HG03139 (cell line): ENCODE measurements around the gene CCDC69.
A peak's percentile ranks its signal among the peaks of the same experiment; 100 is the strongest.
"Not testable (repeated sequence)": the region's sequence is repeated elsewhere in the genome, so short reads cannot be mapped to it uniquely, and the experiment has no call there.

Experiments used
- ATAC-seq: cut with Tn5 transposase; IDR thresholded peaks from one replicate; pipeline ENCODE4 v1.9.1; 2021; ENCODE audit not compliant: unreplicated experiment

CCDC69 gene

DNA sequence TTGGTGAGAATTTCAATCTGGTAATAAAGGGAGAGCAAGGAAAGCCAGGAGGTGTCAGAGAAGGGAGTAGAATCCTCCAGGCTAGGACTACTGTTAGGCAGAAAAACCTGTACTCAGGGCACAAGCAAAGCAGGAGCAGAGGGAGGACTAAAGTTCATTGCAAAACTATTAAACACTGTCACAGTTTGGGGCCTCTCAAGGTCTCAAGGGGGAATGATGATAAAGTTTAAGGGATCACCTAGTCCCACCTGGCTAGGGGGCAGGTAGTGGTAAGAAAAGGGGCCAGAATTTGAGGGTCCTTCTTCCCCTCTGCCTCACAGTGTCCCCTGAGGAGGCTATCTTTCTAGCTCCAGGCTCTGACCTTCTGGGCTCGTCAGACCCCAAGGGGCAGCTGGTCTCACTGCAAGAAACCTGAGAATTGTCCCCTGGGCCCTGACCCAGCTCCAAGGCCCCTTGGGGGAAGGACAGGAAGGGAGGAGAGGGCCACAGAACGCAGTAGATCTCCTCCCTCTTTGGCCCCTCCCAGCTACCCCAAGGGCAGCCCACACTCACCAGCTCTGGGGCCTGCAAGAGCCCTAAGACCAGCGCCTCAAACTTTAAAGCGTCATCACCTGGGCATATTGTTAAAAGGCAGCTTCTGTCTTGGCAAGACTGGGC, 974 bp downstream of the CCDC69 start:
- ATAC-seq = peak; percentile 55

GRCh38 chr5:151222054-151222789, 1.7 kb downstream of the CCDC69 start:
- ATAC-seq = no peak

DNA sequence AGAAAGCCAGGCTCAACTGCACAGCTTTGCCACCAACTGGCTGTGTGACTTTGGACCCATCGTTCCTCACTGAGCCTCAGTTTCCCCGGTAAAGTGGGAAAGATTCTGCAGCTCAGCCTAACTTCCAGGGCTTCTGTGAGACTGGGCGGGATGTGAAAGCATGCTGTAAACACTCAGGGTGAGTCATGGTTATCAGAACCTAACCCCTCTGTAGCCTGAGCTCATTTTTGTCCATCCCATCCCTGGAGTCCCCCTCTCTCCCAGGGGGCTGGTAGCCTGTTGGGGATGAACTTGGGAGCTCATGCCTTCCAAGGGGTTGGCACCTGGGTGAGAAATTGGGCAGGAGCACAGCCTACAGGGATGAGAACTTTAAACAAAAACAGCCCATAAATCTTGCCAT, 2.3 kb downstream of the CCDC69 start:
- no peak for ATAC-seq

DNA sequence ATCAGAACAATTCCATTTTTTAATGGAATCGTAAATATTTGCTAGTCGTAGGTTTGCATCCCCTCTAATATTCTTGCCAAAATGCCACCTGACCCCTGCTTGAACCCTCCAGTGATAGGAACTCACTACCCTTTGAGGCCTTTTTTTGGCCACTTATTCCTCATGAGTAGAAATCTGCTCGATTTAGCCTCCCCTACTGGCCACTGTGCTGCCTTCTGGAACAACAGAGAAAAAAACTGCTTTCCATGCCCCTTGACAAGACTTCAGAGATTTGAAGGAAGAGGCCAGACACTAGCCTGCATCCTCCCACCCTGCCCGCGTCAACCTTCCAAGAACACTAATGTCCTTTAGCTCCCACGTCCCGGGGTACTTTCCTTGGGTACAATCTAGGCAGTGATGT, 4.1 kb downstream of the CCDC69 start:
- ATAC-seq = no peak

- no peak for ATAC-seq
Measured at GRCh38 chr5:151219138-151219537, 4.8 kb downstream of the CCDC69 start.

GRCh38 chr5:151218177-151218576, 5.7 kb downstream of the CCDC69 start:
- ATAC-seq = no peak

DNA sequence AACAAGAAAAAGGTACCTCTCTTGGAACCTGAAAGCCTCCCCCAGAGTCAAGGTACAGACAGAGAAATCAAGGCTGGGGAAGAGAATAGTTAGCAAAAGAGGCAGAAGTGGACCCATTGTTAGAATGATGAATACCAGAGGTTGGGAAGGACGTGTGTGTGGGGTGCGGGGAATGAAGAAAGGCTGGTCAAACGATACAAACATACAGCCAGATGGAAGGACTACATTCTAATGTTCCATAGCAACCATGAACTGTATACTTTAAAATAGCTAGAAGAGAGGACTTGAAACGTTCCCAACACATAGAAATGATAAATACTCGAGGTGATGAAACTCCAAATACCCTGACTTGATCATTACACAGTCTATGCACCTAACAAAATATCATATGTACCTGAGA, 7.1 kb downstream of the CCDC69 start:
- no peak for ATAC-seq

GRCh38 chr5:151215546-151215880, 8.4 kb downstream of the CCDC69 start:
- no peak for ATAC-seq

DNA sequence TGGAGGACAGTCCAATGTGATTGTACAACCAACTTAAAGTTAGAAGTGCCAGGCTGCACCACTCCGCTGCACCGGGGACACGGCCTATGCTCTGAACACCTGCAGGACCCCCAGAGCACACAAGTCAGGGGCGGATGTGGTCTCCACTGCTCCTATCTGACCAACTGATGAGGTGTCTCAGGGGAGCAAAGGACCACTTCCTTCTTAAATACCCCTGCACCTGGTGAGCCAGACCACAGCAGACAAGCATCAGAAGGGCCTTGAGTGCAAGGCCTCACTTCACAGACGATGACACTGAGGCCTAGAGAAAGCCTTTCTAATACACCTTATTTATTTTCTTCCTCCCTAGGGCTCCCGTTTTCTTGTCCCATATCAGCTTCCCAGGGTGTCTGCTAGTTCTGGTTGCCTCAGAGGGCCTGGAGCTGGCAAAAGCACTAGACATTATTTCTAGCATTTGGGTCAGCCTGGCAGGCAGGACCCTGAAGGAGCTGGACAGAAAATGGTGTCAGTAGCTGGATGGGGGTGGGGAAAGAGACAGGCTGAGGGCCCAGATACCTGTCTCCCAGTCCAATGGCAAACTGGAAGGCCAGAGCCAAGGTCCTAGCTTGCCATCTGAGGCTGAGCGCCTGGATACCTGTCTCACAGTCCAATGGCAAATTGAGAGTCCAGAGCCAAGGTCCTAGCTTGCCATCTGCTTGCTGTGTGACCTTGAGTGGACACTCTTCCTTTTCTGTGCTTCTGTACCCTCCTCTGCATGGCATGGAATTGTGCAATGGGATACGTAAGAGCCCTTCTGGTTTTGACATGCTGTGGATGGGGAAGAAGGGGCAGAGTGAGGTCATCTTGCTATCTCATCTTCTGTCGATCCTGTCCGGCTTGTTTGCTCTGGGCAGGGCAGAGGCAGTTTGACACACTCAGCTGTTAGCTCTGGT, 9.0 kb downstream of the CCDC69 start:
- ATAC-seq = peak; percentile 57

GRCh38 chr5:151213803-151214613, 9.9 kb downstream of the CCDC69 start:
- peak; percentile 72 for ATAC-seq

DNA sequence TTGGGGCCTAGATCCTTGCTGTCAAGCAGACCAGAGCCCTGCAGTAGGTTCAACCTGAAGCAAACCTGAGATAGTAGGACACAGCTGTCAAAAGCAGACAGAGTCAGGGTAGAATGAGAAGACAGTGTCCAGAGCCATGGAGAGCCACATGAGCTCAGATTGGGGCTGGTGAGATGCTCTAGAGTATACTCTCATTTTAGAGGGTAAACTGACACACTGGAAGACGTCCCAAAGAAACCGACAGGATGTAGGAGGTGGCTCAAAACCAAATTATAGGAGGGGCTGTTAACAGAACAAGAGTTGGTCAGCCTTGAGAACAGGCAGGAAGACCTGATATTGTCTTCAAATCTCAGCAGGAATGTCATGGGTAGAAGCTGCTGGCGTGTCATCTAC, 11.5 kb downstream of the CCDC69 start:
- no peak for ATAC-seq

GRCh38 chr5:151208481-151208914, 15.4 kb downstream of the CCDC69 start:
- no peak for ATAC-seq

DNA sequence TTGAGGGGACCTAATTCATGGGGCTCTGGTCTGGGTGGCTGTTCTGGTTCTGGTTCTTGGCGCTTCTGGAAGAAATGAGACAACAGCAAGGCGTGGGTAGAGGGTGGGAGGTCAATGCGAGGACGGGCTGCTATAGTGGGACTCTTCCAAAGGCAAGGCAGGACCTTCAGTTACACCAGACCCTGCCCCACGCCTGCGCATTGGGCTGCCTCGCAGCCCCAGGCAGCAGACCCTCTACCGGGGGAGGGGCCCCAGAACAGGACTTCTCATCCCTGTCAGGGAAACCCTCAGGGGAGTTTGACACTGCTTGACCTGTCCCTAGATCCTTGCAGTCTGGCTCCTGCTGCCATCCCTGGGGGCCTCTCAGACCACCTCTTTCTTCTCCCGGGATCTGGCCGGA, 18.5 kb downstream of the CCDC69 start:
- ATAC-seq = no peak

DNA sequence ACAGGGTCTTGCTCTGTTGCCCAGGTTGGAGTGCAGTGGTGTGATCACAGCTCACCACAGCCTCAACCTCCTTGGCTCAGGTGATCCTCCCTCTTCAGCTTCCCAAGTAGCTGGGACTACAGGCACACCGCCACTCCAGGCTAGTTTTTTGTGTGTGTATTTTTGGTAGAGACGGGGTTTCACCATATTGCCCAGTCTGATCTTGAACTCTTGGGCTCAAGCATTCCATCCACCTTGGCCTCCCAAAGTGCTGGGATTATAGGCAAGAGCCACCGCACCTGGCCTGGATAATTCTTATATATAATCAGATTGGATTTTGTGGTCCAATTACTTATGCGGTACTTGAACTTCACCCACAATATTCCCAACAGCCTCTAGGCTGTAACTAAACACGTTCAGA, 19.8 kb downstream of the CCDC69 start:
- no peak for ATAC-seq

DNA sequence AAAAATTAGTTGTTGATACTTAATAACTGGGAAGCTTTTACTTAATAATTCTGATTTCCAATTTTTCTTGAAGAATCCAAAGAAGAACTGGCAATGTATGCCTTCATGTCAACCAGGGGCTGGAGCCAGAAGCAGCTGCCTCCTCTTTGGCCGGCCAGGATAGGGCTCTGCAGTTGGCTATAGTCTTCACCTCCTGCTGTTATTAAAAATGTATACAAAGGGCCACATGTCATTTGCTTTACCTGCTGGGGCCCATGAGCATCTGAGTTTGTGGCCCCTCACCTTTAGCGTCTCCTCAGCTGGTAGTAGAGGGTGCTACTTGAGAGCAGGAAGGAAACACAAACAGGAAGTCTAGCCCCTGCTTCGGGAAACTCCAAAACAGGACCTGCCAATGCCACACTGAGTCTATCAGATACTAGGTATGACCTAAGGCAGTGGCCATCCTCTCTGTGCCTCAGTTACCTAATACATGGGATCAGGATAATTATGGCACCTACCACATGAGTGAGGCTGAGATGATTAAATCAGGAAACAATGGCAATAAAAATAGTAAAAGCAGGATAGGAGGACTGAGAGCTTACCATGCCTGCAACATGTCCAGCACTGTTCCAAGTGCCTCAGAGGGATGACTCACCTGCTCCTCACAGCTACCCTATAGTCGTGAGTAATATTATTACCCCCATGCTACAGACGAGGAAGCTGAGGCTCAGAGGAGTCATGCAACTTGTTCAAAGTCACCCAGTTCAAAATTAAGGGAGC, 21.3 kb downstream of the CCDC69 start:
- no peak for ATAC-seq

- no peak for ATAC-seq
Measured at GRCh38 chr5:151200913-151201595, 22.8 kb downstream of the CCDC69 start.

GRCh38 chr5:151199581-151200185, 24.2 kb downstream of the CCDC69 start:
- ATAC-seq = no peak

DNA sequence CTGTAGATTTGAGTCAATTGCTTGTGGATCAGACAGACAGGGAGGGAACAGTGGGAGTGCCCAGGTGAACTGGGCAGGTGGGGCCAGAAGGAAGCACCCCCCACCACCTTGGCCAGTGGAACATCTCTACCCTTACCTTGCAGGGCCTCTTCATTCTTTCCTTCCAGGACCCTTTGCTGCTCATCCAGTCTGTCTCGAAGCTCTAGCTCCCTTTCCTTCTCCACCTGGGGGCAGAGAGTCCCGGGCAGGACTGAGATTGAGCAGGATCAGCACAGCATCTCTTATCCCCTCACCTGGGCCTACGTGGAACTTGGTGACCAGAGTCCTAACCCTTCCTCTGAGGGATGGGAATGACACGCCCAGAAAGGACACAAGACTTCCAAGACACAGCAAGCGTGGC, 25.0 kb downstream of the CCDC69 start:
- ATAC-seq = no peak

DNA sequence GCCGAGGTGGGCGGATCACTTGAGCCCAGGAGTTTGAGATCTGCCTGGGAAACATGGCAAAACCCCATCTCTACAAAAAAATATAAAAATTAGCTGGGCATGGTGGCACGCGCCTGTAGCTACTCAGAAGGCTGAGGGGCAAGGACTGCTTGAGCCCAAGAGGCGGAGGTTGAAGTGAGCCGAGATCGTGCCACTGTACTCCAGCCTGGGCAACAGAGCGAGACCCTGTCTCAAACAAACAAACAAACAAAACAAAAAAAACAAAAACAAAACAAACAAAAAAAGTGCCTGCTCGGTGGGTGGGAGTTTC, 26.6 kb downstream of the CCDC69 start:
- not testable (repeated sequence) for ATAC-seq
